Measurements from ENCODE around the gene LMCD1.

LMCD1 gene

GRCh38 chr3:8596321-8597218 lies 94.9 kb downstream of the LMCD1 start:
- DNase-seq = no peak

- DNase-seq = no peak
Observed at GRCh38 chr3:8597219-8597853, 95.7 kb downstream of the LMCD1 start.

GRCh38 chr3:8599146-8599545 lies 97.5 kb downstream of the LMCD1 start:
- no peak for DNase-seq

- DNase-seq = no peak
Observed at GRCh38 chr3:8600457-8600856, 98.8 kb downstream of the LMCD1 start.

- DNase-seq = peak; percentile 82
Observed at GRCh38 chr3:8603115-8603710, 101.6 kb downstream of the LMCD1 start.

- no peak for DNase-seq
Observed at GRCh38 chr3:8604006-8604405, 102.4 kb downstream of the LMCD1 start.

GRCh38 chr3:8604988-8605387 lies 103.4 kb downstream of the LMCD1 start:
- no peak for DNase-seq

- no peak for DNase-seq
Observed at GRCh38 chr3:8606701-8607231, 105.1 kb downstream of the LMCD1 start.

- peak; percentile 50 for DNase-seq
Observed at GRCh38 chr3:8607234-8608040, 105.8 kb downstream of the LMCD1 start.

GRCh38 chr3:8608041-8608790 lies 106.6 kb downstream of the LMCD1 start:
- DNase-seq = no peak

GRCh38 chr3:8608791-8609467 lies 107.3 kb downstream of the LMCD1 start:
- no peak for DNase-seq

GRCh38 chr3:8610951-8611350 lies 109.3 kb downstream of the LMCD1 start:
- no peak for DNase-seq

GRCh38 chr3:8617921-8618320 lies 116.3 kb downstream of the LMCD1 start:
- no peak for DNase-seq

GRCh38 chr3:8618950-8619349 lies 117.3 kb downstream of the LMCD1 start:
- no peak for DNase-seq

- no peak for DNase-seq
Observed at GRCh38 chr3:8619548-8619947, 117.9 kb downstream of the LMCD1 start.

GRCh38 chr3:8621141-8621540 lies 119.5 kb downstream of the LMCD1 start:
- no peak for DNase-seq

- DNase-seq = no peak
Observed at GRCh38 chr3:8621872-8622271, 120.2 kb downstream of the LMCD1 start.

- DNase-seq = peak; percentile 48
Observed at GRCh38 chr3:8622873-8623691, 121.5 kb downstream of the LMCD1 start.

GRCh38 chr3:8623741-8624140 lies 122.1 kb downstream of the LMCD1 start:
- no peak for DNase-seq
